ENCODE measurements around the gene MCEE. TPM values are rescaled to one million over a fixed set of nuclear protein-coding genes. Genes with fewer than 3 reads are reported as not detected.
"Not testable (repeated sequence)": the region's sequence is repeated elsewhere in the genome, so short reads cannot be mapped to it uniquely, and the experiment has no call there.

Gene MCEE
- 10 to 100 TPM; 15.7 to 24.2 (median 18.3) TPM for total RNA-seq

DNA sequence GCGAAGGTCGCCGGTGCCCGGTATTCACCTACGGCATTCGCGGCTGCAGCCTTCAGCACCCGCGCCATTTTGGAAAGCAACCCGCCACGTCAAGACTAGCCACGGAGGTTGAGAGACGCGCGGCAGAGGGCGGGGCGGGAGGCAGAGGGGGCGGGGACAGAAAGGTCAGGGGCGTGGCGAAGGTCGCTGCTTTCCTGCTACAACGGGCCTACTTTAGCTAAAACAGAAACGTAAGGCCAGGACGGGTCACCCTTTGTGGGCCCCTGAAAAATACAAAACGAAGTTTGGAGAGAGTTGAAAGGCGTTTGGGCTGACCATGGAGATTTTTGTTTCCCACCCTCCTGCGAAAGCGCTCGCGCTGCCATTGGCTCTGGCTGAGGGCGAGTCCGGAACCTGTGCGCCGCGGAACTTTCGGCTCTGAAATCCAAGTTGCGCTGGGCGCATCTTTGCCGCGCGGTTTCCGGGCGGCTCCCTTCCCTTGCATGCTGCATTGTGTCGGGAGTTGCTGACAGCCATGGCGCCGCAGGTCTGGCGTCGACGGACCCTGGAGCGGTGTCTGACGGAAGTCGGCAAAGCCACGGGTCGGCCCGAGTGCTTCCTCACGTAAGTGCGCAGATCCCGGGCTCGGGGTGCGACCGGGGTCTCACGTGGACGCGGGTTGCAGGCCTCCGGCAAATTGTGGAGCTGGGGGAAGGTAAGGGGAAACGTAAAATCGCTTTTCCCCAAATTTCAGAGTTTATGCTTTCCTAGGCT, at the start of gene MCEE, which contains the start of gene MPHOSPH10:
Gene MCEE, minus strand, starts transcription at position 78 of the 753 bp plus-strand sequence. Its CDS starts 10 bp downstream, at position 68.
Gene MPHOSPH10, plus strand, starts transcription at position 483 of the 753 bp plus-strand sequence. Its CDS starts 32 bp downstream, at position 515.
- Histone ChIP-seq H3K4me1 (peaks cover 12 to 17% of the 10 kb centered on the region in 2 donors), H3K27ac (peak within 1 kb of the TSS; percentile 92 to 97 (median 94)), H3K36me3 (peaks cover 17% of the 10 kb centered on the region in 2 donors), H3K27me3 (no peaks in the 10 kb centered on the region), H3K4me3 (replicated peaks in 1 of 3) (peak within 1 kb of the TSS; percentile 63 to 96 (median 85)), H3K9me3 (no peaks in the 10 kb centered on the region)
- whole genome bisulfite sequencing, 2 donors = 0 to 1% methylated on average over 53 to 62 of the region's 67 CpGs
- intact Hi-C loops (cut with DNase I) = no loop called here
- DNase-seq = peak; percentile 89 to 93
- TF ChIP-seq, protein P1, sequence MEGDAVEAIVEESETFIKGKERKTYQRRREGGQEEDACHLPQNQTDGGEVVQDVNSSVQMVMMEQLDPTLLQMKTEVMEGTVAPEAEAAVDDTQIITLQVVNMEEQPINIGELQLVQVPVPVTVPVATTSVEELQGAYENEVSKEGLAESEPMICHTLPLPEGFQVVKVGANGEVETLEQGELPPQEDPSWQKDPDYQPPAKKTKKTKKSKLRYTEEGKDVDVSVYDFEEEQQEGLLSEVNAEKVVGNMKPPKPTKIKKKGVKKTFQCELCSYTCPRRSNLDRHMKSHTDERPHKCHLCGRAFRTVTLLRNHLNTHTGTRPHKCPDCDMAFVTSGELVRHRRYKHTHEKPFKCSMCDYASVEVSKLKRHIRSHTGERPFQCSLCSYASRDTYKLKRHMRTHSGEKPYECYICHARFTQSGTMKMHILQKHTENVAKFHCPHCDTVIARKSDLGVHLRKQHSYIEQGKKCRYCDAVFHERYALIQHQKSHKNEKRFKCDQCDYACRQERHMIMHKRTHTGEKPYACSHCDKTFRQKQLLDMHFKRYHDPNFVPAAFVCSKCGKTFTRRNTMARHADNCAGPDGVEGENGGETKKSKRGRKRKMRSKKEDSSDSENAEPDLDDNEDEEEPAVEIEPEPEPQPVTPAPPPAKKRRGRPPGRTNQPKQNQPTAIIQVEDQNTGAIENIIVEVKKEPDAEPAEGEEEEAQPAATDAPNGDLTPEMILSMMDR (IDR thresholded peaks at IDR 0.05) = no peak
- peak in 1 of 2 donors; percentile 78 for TF ChIP-seq POLR2A (IDR thresholded peaks at IDR 0.05)

DNA sequence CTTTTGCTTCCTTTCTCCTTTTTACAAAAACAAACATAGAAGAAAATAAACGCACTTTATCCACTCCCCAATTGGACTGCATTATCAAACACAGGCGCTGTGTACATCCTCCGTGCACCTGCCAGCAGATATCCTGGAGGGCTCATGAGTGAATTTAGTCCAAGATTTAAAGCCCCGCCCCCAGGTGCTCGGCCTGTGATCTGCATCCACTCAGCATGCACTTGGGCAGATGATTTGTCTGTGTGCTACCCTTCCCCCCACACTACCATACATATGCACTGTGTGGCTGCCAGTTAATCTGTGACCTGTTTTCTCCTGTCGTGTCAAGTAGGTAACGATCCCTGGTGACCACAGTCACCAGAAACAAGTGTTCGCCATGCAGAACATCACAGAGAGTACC, 48.8 kb upstream of the MCEE start:
- H3K9me3 ChIP-seq; H3K36me3 ChIP-seq; H3K27ac ChIP-seq; DNase-seq; H3K4me1 ChIP-seq; intact Hi-C loops (cut with DNase I); H3K4me3 ChIP-seq (replicated peaks in 1 of 3); H3K27me3 ChIP-seq: not testable (repeated sequence)
- 76 to 77% methylated on average over 8 of the region's 8 CpGs for WGBS, 2 donors

DNA sequence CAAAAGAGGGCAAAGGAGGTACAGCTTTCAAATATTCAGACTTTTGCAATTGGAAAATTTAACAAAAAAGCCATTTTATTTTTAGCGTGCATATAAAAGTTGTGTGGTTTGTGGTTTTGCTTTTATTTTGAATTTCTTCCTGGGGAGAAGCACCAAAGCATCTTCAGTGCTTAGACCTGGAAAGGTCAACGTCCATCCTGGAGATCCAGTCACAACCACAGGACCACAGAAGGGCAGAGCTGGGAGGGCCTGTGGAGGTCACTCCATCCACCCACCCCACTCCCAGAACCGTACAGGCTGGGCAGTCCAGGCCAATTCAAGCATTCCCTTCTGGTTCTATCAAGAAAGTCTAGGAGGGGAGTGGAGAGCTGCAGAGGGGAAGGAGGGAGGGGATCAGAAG, 44.2 kb upstream of the MCEE start:
- 62 to 71% methylated on average over 3 of the region's 3 CpGs for WGBS, 2 donors
- intact Hi-C loops (cut with DNase I) = no loop called here

DNA sequence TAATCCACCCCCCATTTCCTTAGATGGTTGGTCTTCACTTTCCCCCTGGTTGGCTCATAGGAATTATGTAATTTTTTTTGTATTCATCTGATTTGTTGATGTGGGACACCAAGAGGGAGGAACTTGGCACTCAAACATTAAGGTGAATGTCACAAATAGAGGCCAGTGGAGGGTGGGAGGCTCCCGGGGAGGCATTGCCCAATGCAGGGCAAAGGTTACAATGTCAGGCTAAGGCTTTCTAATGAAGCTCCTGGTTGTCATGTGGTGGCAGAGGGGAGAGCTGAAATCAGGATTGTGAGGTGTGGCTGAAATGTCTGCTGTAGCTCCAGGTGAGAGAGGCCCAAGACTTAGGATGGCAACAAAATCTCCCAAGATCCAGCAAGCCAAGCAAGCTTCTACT, 43.1 kb upstream of the MCEE start:
- 65 to 81% methylated on average over 1 of the region's 1 CpG for WGBS, 2 donors
- TF ChIP-seq POLR2A (IDR thresholded peaks at IDR 0.05) = no peak
- TF ChIP-seq, protein P1 (IDR thresholded peaks at IDR 0.05) = no peak
- H3K9me3 ChIP-seq = no peaks in the 10 kb centered on the region
- no peak for DNase-seq
- H3K36me3 ChIP-seq = no peaks in the 10 kb centered on the region
- no peak overlapping the region for H3K27ac ChIP-seq
- H3K27me3 ChIP-seq = no peaks in the 10 kb centered on the region
- H3K4me1 ChIP-seq = no peaks in the 10 kb centered on the region
- no peak overlapping the region for H3K4me3 ChIP-seq (replicated peaks in 1 of 3)
- intact Hi-C loops (cut with DNase I) = no loop called here

More for the DNA sequence above, 44.2 kb upstream of the MCEE start:
- Histone ChIP-seq H3K4me1 (no peaks in the 10 kb centered on the region), H3K9me3 (no peaks in the 10 kb centered on the region), H3K27me3 (no peaks in the 10 kb centered on the region), H3K36me3 (no peaks in the 10 kb centered on the region), H3K27ac (no peak overlapping the region), H3K4me3 (replicated peaks in 1 of 3) (no peak overlapping the region)
- no peak for TF ChIP-seq POLR2A (IDR thresholded peaks at IDR 0.05)
- TF ChIP-seq, protein P1 (IDR thresholded peaks at IDR 0.05) = no peak
- DNase-seq = no peak

DNA sequence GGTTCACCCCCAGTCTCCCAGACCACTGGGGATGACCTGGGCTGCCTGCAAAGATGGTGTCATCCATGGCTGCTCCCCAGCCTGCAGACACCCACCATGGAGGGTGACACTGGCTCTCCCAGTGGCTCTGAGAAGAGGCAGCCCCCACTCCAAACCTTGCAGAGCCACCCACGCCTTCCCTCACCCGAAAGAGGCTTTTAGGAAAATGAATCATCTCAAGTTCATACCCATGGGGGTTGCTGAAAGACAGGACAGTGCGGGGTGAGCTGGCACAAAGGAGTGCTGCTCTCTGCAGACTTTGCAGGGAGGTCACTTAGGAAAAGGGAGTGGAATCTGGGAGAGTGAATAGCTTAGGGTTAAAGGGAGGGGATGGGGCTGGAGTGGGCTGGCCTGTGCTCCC, 36.8 kb upstream of the MCEE start:
- TF ChIP-seq, protein P1 (IDR thresholded peaks at IDR 0.05) = no peak
- no peak for TF ChIP-seq POLR2A (IDR thresholded peaks at IDR 0.05)
- no peaks in the 10 kb centered on the region for H3K4me1 ChIP-seq
- intact Hi-C loops (cut with DNase I) = no loop called here
- no peaks in the 10 kb centered on the region for H3K9me3 ChIP-seq
- no peaks in the 10 kb centered on the region for H3K36me3 ChIP-seq
- no peak for DNase-seq
- no peak overlapping the region for H3K27ac ChIP-seq
- H3K27me3 ChIP-seq = no peaks in the 10 kb centered on the region
- no peak overlapping the region for H3K4me3 ChIP-seq (replicated peaks in 1 of 3)
- 57 to 75% methylated on average over 3 of the region's 3 CpGs for WGBS, 2 donors

All from thyroid gland (tissue), 4 donors.